Activated CD4-positive, alpha-beta T cell treated with anti-CD3 and anti-CD28 coated beads, Interleukin-2, amount 50 U/mL, for 24 hours (primary cell): ENCODE measurements around the gene DAB2IP.

ENCODE experiments used
- DNase-seq, 2 donors: peaks; one replicate each; pipeline ENCODE4 v3.0.0-alpha.2; 2020; ENCODE audit warnings: low read depth in 1 of 2, low spot score in 1 of 2

DAB2IP gene

GRCh38 chr9:121827251-121827967, 176.0 kb downstream of the DAB2IP start:
- no peak for DNase-seq

- no peak for DNase-seq
Observed at GRCh38 chr9:121830441-121831140, 179.2 kb downstream of the DAB2IP start.

DNA sequence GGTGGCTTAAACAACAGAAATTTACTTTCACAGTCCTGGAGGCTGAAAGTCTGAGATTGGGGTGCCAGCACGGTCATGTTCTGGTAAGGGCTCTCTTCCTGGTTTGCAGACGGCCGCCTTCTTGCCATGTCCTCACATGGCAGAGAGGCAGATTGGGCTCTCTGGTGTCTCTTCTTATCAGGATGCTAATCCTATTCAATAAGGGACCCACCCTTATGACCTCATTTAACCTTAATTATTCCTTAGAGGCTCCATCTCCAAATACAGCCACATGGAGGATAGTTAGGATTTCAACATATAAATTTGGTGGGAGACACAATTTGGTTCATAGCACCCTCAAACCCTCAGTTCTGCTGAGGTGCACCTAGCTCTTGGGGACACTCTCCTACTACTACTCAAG, 180.4 kb downstream of the DAB2IP start:
- DNase-seq = no peak

GRCh38 chr9:121833061-121833460, 181.6 kb downstream of the DAB2IP start:
- no peak for DNase-seq
